BLaER1 (cell line): ENCODE results near the gene MYL3.
A peak's percentile ranks its signal among the peaks of the same experiment; 100 is the strongest.
"Not testable (repeated sequence)": the region's sequence is repeated elsewhere in the genome, so short reads cannot be mapped to it uniquely, and the experiment has no call there.

ENCODE experiments used
- H3K27ac ChIP-seq: shearing (Covaris generic); formaldehyde crosslinking; 2 replicates; pipeline ENCODE4 v1.8.1; 2022
- H3K27me3 ChIP-seq: shearing (Covaris generic); formaldehyde crosslinking; 2 replicates; pipeline ENCODE4 v1.8.1; 2022
- H3K36me3 ChIP-seq: shearing (Covaris generic); formaldehyde crosslinking; 2 replicates; pipeline ENCODE4 v1.8.1; 2022
- H3K4me1 ChIP-seq: shearing (Covaris generic); formaldehyde crosslinking; 2 replicates; pipeline ENCODE4 v1.8.1; 2022
- H3K4me2 ChIP-seq: shearing (Covaris generic); formaldehyde crosslinking; 2 replicates; pipeline ENCODE4 v1.8.1; 2022
- H3K4me3 ChIP-seq: shearing (Covaris generic); formaldehyde crosslinking; 2 replicates; pipeline ENCODE4 v1.8.1; 2022
- H3K9ac ChIP-seq: shearing (Covaris generic); formaldehyde crosslinking; 2 replicates; pipeline ENCODE4 v1.8.1; 2022
- H3K9me3 ChIP-seq: shearing (Covaris generic); formaldehyde crosslinking; 2 replicates; pipeline ENCODE4 v1.8.1; 2022
- H4K20me1 ChIP-seq: shearing (Covaris generic); formaldehyde crosslinking; 2 replicates; pipeline ENCODE4 v1.8.1; 2022
- Cebpa-rat ChIP-seq: shearing (Covaris generic); IDR thresholded peaks from 2 replicates; pipeline ENCODE4 v1.8.1; 2022

MYL3 gene

DNA sequence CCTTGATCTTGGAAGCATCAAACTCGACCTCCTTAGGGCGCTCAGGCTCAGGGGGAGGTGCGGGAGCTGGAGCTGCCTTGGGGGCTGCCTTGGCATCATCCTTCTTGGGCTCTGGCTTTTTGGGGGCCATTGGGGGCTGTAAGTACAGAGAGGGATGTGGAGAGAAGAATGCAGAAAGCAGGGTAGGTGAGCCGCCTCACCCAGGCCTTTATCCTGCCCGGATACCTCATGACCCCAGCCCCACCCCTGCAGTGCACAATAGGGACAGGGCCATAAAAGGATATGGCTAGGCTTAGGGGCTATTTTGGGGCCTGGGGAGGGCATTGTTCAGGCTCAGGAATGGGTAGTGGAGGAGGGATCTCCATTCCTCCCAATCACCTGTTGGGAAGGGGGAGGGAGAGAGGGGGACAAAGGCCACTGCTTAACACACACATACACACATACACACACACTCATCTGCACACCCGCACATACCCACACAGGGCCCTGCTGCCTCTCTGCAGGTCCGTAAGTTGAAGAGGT lies at the start of gene MYL3:
TSS of gene MYL3 (minus strand) at position 184 of the 522 bp plus-strand sequence. CDS start at position 130, 54 bp downstream.
- H3K27me3 ChIP-seq = no peaks in the 10 kb centered on the region
- no peak for TF ChIP-seq Cebpa-rat
- no peaks in the 10 kb centered on the region for H3K36me3 ChIP-seq
- peak within 1 kb of the TSS; percentile 70 for H3K4me2 ChIP-seq
- no peak within 1 kb of the TSS for H3K4me3 ChIP-seq
- no peaks in the 10 kb centered on the region for H3K9me3 ChIP-seq
- H3K9ac ChIP-seq = 0 out of 2 replicates have a peak within 1 kb of the TSS, but pooled peaks have one; percentile 15
- H3K4me1 ChIP-seq = peaks cover 54% of the 10 kb centered on the region
- H3K27ac ChIP-seq = no peak within 1 kb of the TSS
- H4K20me1 ChIP-seq = no peaks in the 10 kb centered on the region

DNA sequence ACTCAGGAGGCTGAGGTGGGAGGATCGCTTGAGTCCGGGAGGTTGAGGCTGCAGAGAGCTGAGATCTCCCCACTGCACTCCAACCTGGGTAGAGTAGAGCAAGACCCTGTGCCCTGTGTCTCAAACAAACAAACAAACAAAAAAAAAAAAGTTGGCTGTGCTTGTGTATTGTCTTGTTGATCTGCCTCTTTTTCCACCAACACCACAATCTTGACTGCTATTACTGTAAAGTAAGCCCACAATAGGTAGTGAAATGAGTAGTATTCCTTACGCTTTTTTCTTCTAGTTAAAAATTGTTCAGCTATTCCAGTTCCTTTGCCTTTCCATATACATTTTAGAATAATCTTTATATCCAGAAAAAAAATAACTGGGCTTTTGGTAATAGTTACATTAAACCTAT lies 49.7 kb upstream of the MYL3 start:
- no peak overlapping the region for H3K9ac ChIP-seq
- H3K4me3 ChIP-seq = no peak overlapping the region
- H3K4me1 ChIP-seq = peaks cover 25% of the 10 kb centered on the region
- peaks cover 26% of the 10 kb centered on the region for H3K36me3 ChIP-seq
- H3K27me3 ChIP-seq = no peaks in the 10 kb centered on the region
- no peaks in the 10 kb centered on the region for H4K20me1 ChIP-seq
- H3K27ac ChIP-seq = no peak overlapping the region
- TF ChIP-seq Cebpa-rat = no peak
- no peak overlapping the region for H3K4me2 ChIP-seq
- H3K9me3 ChIP-seq = peaks cover 3% of the 10 kb centered on the region

GRCh38 chr3:46910914-46911313 lies 47.7 kb upstream of the MYL3 start:
- H3K36me3 ChIP-seq, H3K9ac ChIP-seq, H3K9me3 ChIP-seq, H3K27me3 ChIP-seq, H3K27ac ChIP-seq, H3K4me3 ChIP-seq, H3K4me2 ChIP-seq, H4K20me1 ChIP-seq: not testable (repeated sequence)
- peaks cover 25% of the 10 kb centered on the region for H3K4me1 ChIP-seq

DNA sequence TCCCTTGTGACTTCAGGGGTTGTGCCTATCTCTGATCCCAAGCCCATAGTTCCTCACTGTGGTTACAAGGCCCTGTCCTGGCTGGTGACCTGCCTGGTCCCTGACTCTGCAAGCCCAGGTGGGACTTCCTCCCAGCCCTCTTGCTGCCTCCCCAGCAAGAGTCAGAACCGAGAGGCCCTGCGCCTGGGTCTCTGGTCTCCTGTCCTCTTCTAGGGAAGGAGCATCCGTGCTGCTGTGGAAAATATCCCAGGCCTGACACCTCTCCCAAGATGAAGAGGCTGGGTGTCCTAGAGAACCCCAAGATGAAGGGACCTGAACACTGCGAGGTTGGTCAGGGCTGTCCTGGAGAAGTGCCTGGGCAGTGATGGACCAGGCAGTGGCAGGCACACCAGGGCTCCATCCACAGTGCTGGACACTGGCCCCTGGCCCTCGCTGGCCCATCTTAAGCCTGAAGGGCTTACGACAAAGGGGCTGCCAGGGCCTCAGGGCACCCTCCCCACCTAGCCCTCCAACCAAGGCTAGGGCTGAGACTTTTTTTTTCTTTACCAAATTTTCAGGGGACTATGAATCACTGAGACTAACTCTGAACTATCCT lies 47.0 kb upstream of the MYL3 start:
- Histone ChIP-seq H3K27me3 (no peaks in the 10 kb centered on the region), H3K36me3 (peaks cover 10% of the 10 kb centered on the region), H3K4me2 (peak overlapping the region; percentile 70), H3K27ac (peak overlapping the region; percentile 73), H3K9me3 (no peaks in the 10 kb centered on the region), H3K9ac (0 out of 2 replicates have a peak overlapping the region, but pooled peaks have one; percentile 57), H4K20me1 (no peaks in the 10 kb centered on the region), H3K4me3 (no peak overlapping the region), H3K4me1 (peaks cover 25% of the 10 kb centered on the region)
- no peak for TF ChIP-seq Cebpa-rat

DNA sequence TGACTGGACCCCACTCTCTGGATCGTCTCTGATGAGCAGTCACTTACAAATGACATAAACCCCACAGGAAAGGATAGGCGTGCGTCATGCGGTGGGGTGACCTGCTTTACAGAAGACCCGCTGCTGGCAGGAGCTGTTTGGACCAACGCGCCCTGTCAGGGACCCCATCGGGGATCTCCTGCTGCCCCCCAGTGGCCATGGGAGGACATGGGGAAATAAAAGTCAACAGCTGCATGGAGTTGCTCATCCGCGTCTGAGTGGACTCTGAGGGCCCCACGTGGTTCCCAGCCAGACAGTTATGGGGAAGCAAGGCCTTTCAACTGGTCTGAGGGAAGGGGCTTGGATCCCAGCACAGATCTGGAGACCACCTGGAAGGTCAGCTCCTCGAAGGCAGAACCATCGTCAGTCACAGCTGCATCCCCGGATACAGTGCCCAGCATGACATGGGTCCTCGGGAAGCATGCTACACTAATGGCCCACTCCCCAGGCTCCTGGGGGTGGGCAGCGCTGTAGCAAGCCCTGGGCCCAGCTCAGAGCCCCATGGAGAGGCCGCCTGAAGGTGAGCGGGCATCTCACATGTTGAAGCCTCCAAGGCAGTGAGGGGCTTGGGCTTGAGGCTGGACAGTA lies 46.4 kb upstream of the MYL3 start:
- H3K27ac ChIP-seq = peak overlapping the region; percentile 73
- H3K9me3 ChIP-seq = no peaks in the 10 kb centered on the region
- 0 out of 2 replicates have a peak overlapping the region, but pooled peaks have one; percentile 57 for H3K9ac ChIP-seq
- H4K20me1 ChIP-seq = no peaks in the 10 kb centered on the region
- no peak for TF ChIP-seq Cebpa-rat
- H3K4me1 ChIP-seq = peaks cover 25% of the 10 kb centered on the region
- peak overlapping the region; percentile 70 for H3K4me2 ChIP-seq
- no peak overlapping the region for H3K4me3 ChIP-seq
- no peaks in the 10 kb centered on the region for H3K27me3 ChIP-seq
- H3K36me3 ChIP-seq = peaks cover 7% of the 10 kb centered on the region

GRCh38 chr3:46908986-46909534 lies 45.8 kb upstream of the MYL3 start:
- no peaks in the 10 kb centered on the region for H3K27me3 ChIP-seq
- no peak for TF ChIP-seq Cebpa-rat

GRCh38 chr3:46908294-46908985 lies 45.2 kb upstream of the MYL3 start:
- Histone ChIP-seq H4K20me1 (no peaks in the 10 kb centered on the region), H3K4me3 (no peak overlapping the region), H3K9ac (no peak overlapping the region), H3K36me3 (0 out of 2 replicates have a peak, but pooled peaks cover under 1% of the 10 kb centered on the region), H3K27ac (peak overlapping the region; percentile 55; the same call in 1 of the 2 replicates), H3K27me3 (no peaks in the 10 kb centered on the region), H3K9me3 (no peaks in the 10 kb centered on the region), H3K4me2 (peak overlapping the region; percentile 70), H3K4me1 (peaks cover 34% of the 10 kb centered on the region)
- no peak for TF ChIP-seq Cebpa-rat

More at GRCh38 chr3:46908986-46909534, 45.8 kb upstream of the MYL3 start:
- peaks cover 28% of the 10 kb centered on the region for H3K4me1 ChIP-seq
- H3K4me3 ChIP-seq = no peak overlapping the region
- H3K9ac ChIP-seq = no peak overlapping the region
- H3K4me2 ChIP-seq = peak overlapping the region; percentile 70
- no peaks in the 10 kb centered on the region for H4K20me1 ChIP-seq
- H3K27ac ChIP-seq = peak overlapping the region; percentile 55; the same call in 1 of the 2 replicates
- H3K9me3 ChIP-seq = no peaks in the 10 kb centered on the region
- peaks cover 4% of the 10 kb centered on the region; the same call in 1 of the 2 replicates for H3K36me3 ChIP-seq

DNA sequence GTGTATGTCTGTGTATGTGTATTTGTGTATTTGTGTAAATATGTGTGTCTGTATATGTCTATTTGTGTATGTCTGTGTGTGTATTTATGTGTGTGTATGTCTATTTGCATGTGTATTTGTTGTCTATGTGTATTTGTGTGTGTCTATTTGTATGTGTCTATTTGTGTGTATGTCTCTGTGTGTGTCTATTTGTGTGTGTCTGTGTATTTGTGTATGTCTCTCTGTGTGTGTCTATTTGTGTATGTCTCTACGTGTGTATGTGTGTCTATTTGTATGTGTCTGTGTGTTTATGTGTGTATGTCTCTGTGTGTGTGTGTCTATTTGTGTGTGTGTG lies 44.7 kb upstream of the MYL3 start:
- H3K9me3 ChIP-seq = no peaks in the 10 kb centered on the region
- H4K20me1 ChIP-seq = no peaks in the 10 kb centered on the region
- peaks cover 40% of the 10 kb centered on the region for H3K4me1 ChIP-seq
- H3K36me3 ChIP-seq = no peaks in the 10 kb centered on the region
- H3K27ac ChIP-seq = no peak overlapping the region
- H3K4me3 ChIP-seq = no peak overlapping the region
- TF ChIP-seq Cebpa-rat = no peak
- H3K27me3 ChIP-seq = no peaks in the 10 kb centered on the region
- H3K4me2 ChIP-seq = no peak overlapping the region
- no peak overlapping the region for H3K9ac ChIP-seq

DNA sequence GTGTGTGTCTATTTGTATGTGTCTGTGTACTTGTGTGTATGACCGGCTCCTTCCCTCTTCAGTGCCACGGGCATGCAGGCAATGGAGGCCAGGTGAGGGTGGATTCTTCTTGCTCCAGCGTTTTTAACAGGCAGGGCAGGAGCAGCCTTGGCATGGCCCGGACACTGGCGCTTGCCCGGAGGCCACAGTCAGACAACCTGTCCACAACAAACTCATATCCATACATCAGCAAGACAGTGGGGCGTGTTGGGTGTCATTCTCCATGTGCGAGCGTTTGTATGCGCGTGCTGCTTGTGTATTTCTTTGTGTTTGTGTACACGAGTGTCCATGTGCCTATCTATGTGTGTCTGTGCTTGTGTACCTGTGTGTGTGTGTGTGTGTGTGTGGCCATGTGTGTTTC lies 44.0 kb upstream of the MYL3 start:
- Histone ChIP-seq H3K4me2 (no peak overlapping the region), H3K4me1 (peaks cover 42% of the 10 kb centered on the region), H4K20me1 (no peaks in the 10 kb centered on the region), H3K27me3 (no peaks in the 10 kb centered on the region), H3K36me3 (no peaks in the 10 kb centered on the region), H3K9me3 (no peaks in the 10 kb centered on the region), H3K27ac (no peak overlapping the region), H3K4me3 (no peak overlapping the region), H3K9ac (no peak overlapping the region)
- TF ChIP-seq Cebpa-rat = no peak
